Heart left ventricle (tissue), 13 donors: Measurements from ENCODE around the gene MARCHF3.

Experiments
- CTCF ChIP-seq, 12 donors: fragments of 200-600 bp; sonication (generic) in 4 of 12; IDR thresholded peaks; one replicate each; pipeline versions ENCODE4 v1.5.0 to v1.8.0; 2018 to 2022; ENCODE audit warnings: antibody characterized with exemption in 12 of 12, mild to moderate bottlenecking in 5 of 12
- POLR2A ChIP-seq, 2 donors: fragments of 450-650 bp; IDR thresholded peaks; one replicate each; pipeline ENCODE4 v1.6.1; 2017; ENCODE audit warnings: antibody characterized with exemption in 2 of 2, mild to moderate bottlenecking in 2 of 2, moderate library complexity in 2 of 2
- donor health status: ischemic (EF 13 %, LVEDD 7.1; RV severe dilation, severe dysfunction).
- donor health status: DM: no; HTN: yes; CAD: no.
- donor health status: DM: no; HTN: no; CAD: no.
- donor health status: ischemic (EF 25% LVEDD 6.9; RV normal size, moderate dysfunction).
- donor health status: ischemic (EF 25% LVEDD 5.7; RV mildly dilated, moderate dysfunction).
- donor health status: ischemic (EF 35%, LVEDD 5.7; RV mildly dilated, moderate dysfunction).
- donor health status: nonischemic (EF 11% LVEDD 7.7; RV severe dilation, severe dysfunction).
- donor health status: DM: yes; HTN: yes; CAD: no.
- donor health status: PGD.
- donor health status: ischemic (EF 29% LVEDD 5.4; RV normal size, mild dysfunction).
- donor health status: nonischemic (EF 23%, LVEDD 6.1; RV moderate dilation, normal function).

DNA sequence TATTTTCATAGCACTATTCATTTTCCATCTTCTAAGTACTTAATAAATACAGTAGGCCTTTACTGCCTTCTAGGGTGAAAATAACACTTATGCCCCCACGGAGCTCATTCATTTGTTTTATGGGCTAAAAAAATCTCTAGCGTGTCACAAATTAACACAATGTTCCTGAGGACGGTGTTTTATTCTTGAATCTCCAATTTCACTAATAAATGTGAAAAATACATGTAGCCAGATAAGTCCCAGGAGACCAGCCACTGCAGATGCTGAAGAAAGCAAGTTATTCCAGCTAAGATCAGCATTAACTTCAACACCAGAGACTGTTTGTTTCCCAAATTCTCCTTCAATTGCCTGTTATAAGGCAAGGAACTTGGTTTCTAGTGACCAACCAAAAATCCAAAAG is 102.3 kb downstream of the MARCHF3 start:
- TF ChIP-seq CTCF (IDR thresholded peaks at IDR 0.05) (no peak), POLR2A (IDR thresholded peaks at IDR 0.05) (no peak)
